Uterus (tissue), 2 donors: ENCODE measurements around the gene ZNF236.

Source experiments
- POLR2A ChIP-seq, 2 donors: fragments of 450-650 bp; IDR thresholded peaks; one replicate each; pipeline ENCODE4 v1.6.1; 2016; ENCODE audit warnings: antibody characterized with exemption in 2 of 2, mild to moderate bottlenecking in 1 of 2, moderate library complexity in 1 of 2
- TF ChIP-seq, protein P1 (sequence below), 4 experiments: fragments of 200-600 bp in 2 of 4; fragments of 450-650 bp in 2 of 4; sonication (generic) in 2 of 4; IDR thresholded peaks; one replicate each; pipeline ENCODE4 v1.5.1; 2016 to 2019; ENCODE audit warnings: antibody characterized with exemption in 4 of 4, mild to moderate bottlenecking in 2 of 4, moderate library complexity in 1 of 4

DNA sequence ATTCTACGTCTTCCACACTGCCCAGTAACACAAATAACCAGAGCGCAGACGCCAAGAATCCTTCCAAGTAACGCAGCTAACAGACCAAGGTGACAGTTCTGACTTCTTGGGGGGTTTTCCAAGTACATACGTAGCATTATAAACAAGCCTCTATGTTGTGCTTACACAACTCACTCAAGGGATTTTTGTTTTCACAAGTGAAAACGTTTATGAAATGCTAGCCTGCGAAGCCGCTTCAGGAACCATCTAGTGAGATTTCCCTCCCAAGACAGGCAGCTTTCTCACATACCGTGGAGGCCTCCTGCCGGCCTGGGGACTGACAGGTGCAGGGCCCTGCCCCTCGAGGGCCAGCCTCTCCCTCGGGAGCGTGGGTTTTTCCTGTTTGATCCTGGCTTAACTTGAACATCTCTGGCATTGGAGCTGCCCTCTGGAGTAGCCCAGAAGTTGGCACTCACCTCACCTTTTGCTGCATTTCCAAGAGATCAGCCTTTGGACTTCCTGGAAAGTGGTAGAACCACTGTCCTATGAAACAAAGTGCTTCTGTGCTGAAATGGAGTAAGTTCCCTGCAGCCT lies 159.1 kb downstream of the ZNF236 start:
- TF ChIP-seq, protein P1, sequence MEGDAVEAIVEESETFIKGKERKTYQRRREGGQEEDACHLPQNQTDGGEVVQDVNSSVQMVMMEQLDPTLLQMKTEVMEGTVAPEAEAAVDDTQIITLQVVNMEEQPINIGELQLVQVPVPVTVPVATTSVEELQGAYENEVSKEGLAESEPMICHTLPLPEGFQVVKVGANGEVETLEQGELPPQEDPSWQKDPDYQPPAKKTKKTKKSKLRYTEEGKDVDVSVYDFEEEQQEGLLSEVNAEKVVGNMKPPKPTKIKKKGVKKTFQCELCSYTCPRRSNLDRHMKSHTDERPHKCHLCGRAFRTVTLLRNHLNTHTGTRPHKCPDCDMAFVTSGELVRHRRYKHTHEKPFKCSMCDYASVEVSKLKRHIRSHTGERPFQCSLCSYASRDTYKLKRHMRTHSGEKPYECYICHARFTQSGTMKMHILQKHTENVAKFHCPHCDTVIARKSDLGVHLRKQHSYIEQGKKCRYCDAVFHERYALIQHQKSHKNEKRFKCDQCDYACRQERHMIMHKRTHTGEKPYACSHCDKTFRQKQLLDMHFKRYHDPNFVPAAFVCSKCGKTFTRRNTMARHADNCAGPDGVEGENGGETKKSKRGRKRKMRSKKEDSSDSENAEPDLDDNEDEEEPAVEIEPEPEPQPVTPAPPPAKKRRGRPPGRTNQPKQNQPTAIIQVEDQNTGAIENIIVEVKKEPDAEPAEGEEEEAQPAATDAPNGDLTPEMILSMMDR (IDR thresholded peaks at IDR 0.05): no peak
- TF ChIP-seq POLR2A (IDR thresholded peaks at IDR 0.05): no peak
